ENCODE results near the gene CPNE8.

CPNE8 gene

DNA sequence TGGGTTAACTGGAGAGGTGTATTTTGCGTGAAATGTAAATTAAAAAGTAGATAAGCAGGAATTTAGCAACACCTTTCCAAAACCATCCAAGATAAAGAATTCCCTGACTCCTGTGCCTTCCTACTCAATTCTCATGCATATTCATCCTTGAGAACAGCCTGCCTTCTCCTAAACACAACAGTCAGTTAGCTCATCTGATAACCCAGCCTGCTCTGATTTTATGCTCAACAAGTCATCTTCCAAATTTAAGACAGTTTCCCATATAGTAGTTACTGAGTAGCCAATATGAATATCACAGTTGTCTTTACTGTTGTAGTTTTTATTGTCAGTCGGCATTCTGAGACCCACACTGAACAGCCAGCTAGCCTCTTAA lies 27.1 kb downstream of the CPNE8 start:
- H4K20me1 ChIP-seq (ENCODE audit: insufficient read depth, low read length) = no peaks in the 10 kb centered on the region
- no peaks in the 10 kb centered on the region for H3K9me3 ChIP-seq (ENCODE audit: insufficient read depth, low read length, severe bottlenecking)
- no peak overlapping the region for H3K4me3 ChIP-seq (ENCODE audit: low read depth in 1 of 2, low read length in 2 of 2)
- H3K4me2 ChIP-seq (ENCODE audit: insufficient read depth, low read length) = no peak overlapping the region
- no peaks in the 10 kb centered on the region for H3K27me3 ChIP-seq (ENCODE audit: insufficient read depth, low read length, poor library complexity)
- H3K9ac ChIP-seq (ENCODE audit: low read depth, low read length) = no peak overlapping the region
- no peaks in the 10 kb centered on the region for H3K79me2 ChIP-seq (ENCODE audit: insufficient read depth, low read length)
- no peak overlapping the region for H3K27ac ChIP-seq (ENCODE audit: low read length)
- H3K4me1 ChIP-seq (ENCODE audit: insufficient read depth, low read length) = no peaks in the 10 kb centered on the region
- H3K36me3 ChIP-seq (ENCODE audit: insufficient read depth, low read length) = no peaks in the 10 kb centered on the region
- ATAC-seq (ENCODE audit: insufficient read depth, low read depth) (no peak), DNase-seq (no peak)
- H2AFZ ChIP-seq (ENCODE audit: low read depth, low read length) = no peak overlapping the region
- no peak for TF ChIP-seq CTCF (IDR thresholded peaks at IDR 0.05; ENCODE audit: borderline replicate concordance, extremely low read depth, low read length, poor library complexity, severe bottlenecking)
- TF ChIP-seq EZH2 (IDR thresholded peaks at IDR 0.05; ENCODE audit: borderline replicate concordance, low read depth, low read length, severe bottlenecking) = no peak

DNA sequence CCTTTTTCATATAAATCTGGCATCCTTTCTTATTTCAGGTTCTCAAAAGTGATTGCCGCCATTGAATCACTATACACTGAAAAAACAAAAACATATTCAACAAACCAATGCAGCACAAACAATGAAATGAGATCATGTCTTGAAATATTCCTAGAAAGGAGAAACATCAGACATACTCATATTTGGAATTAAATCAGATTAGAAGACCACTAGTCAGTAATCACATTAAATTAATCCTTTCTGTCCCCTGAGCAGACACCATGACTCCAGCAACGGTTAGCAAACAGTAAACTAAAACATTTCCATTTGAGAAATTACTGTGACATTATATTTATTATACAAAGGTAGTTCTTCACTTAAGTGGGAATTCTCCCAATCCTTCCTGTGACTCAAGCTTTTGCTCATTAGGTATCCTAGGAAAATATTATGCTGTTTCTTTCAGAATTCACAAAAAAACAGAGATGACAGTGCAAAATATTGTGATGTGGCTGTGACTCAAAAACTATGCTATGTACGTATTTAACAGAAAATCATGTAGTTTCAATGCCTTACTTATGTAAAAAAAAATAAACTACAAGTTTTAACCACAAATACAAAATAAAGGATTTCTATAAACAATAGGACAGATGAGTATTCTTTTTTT lies 29.7 kb downstream of the CPNE8 start:
- Histone ChIP-seq H3K4me1 (ENCODE audit: insufficient read depth, low read length) (no peaks in the 10 kb centered on the region), H3K9me3 (ENCODE audit: insufficient read depth, low read length, severe bottlenecking) (no peaks in the 10 kb centered on the region), H3K27ac (ENCODE audit: low read length) (no peak overlapping the region), H3K36me3 (ENCODE audit: insufficient read depth, low read length) (no peaks in the 10 kb centered on the region), H3K79me2 (ENCODE audit: insufficient read depth, low read length) (no peaks in the 10 kb centered on the region), H3K4me3 (ENCODE audit: low read depth in 1 of 2, low read length in 2 of 2) (no peak overlapping the region), H3K9ac (ENCODE audit: low read depth, low read length) (no peak overlapping the region), H3K27me3 (ENCODE audit: insufficient read depth, low read length, poor library complexity) (no peaks in the 10 kb centered on the region), H2AFZ (ENCODE audit: low read depth, low read length) (no peak overlapping the region), H3K4me2 (ENCODE audit: insufficient read depth, low read length) (no peak overlapping the region), H4K20me1 (ENCODE audit: insufficient read depth, low read length) (no peaks in the 10 kb centered on the region)
- DNase-seq = no peak
- no peak for ATAC-seq (ENCODE audit: insufficient read depth, low read depth)
- TF ChIP-seq EZH2 (IDR thresholded peaks at IDR 0.05; ENCODE audit: borderline replicate concordance, low read depth, low read length, severe bottlenecking) (no peak), CTCF (IDR thresholded peaks at IDR 0.05; ENCODE audit: borderline replicate concordance, extremely low read depth, low read length, poor library complexity, severe bottlenecking) (no peak)

DNA sequence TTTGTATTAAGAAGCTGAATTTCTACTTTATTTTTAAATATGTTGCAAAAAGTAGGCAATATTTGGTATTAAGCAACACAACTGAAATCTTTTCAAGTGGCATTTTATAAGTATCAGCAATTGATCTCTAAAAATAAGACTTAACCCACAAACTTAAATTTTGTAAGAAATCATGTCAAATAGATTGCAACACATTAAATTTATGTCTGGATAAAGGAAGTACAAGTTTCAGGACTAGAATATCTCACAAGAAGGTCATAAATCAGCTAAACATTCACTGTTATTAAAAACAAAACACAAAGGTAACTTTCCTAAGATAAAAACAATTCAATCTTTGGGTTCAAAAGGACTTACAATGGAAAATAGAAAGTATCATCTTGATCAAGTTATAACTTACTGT lies 32.8 kb downstream of the CPNE8 start:
- no peaks in the 10 kb centered on the region for H3K4me1 ChIP-seq (ENCODE audit: insufficient read depth, low read length)
- no peak overlapping the region for H3K4me2 ChIP-seq (ENCODE audit: insufficient read depth, low read length)
- DNase-seq (no peak), ATAC-seq (ENCODE audit: insufficient read depth, low read depth) (no peak)
- TF ChIP-seq CTCF (IDR thresholded peaks at IDR 0.05; ENCODE audit: borderline replicate concordance, extremely low read depth, low read length, poor library complexity, severe bottlenecking) = no peak
- TF ChIP-seq EZH2 (IDR thresholded peaks at IDR 0.05; ENCODE audit: borderline replicate concordance, low read depth, low read length, severe bottlenecking) = no peak
- H3K27ac ChIP-seq (ENCODE audit: low read length) = no peak overlapping the region
- no peak overlapping the region for H2AFZ ChIP-seq (ENCODE audit: low read depth, low read length)
- no peaks in the 10 kb centered on the region for H4K20me1 ChIP-seq (ENCODE audit: insufficient read depth, low read length)
- no peaks in the 10 kb centered on the region for H3K27me3 ChIP-seq (ENCODE audit: insufficient read depth, low read length, poor library complexity)
- H3K4me3 ChIP-seq (ENCODE audit: low read depth in 1 of 2, low read length in 2 of 2) = no peak overlapping the region
- no peaks in the 10 kb centered on the region for H3K79me2 ChIP-seq (ENCODE audit: insufficient read depth, low read length)
- H3K9me3 ChIP-seq (ENCODE audit: insufficient read depth, low read length, severe bottlenecking) = no peaks in the 10 kb centered on the region
- H3K36me3 ChIP-seq (ENCODE audit: insufficient read depth, low read length) = no peaks in the 10 kb centered on the region
- no peak overlapping the region for H3K9ac ChIP-seq (ENCODE audit: low read depth, low read length)

- Histone ChIP-seq H3K36me3 (ENCODE audit: insufficient read depth, low read length) (no peaks in the 10 kb centered on the region), H2AFZ (ENCODE audit: low read depth, low read length) (no peak overlapping the region), H3K79me2 (ENCODE audit: insufficient read depth, low read length) (no peaks in the 10 kb centered on the region), H4K20me1 (ENCODE audit: insufficient read depth, low read length) (no peaks in the 10 kb centered on the region), H3K4me1 (ENCODE audit: insufficient read depth, low read length) (no peaks in the 10 kb centered on the region), H3K27ac (ENCODE audit: low read length) (no peak overlapping the region), H3K4me2 (ENCODE audit: insufficient read depth, low read length) (no peak overlapping the region), H3K9ac (ENCODE audit: low read depth, low read length) (no peak overlapping the region), H3K9me3 (ENCODE audit: insufficient read depth, low read length, severe bottlenecking) (no peaks in the 10 kb centered on the region), H3K27me3 (ENCODE audit: insufficient read depth, low read length, poor library complexity) (no peaks in the 10 kb centered on the region), H3K4me3 (ENCODE audit: low read depth in 1 of 2, low read length in 2 of 2) (no peak overlapping the region)
- TF ChIP-seq EZH2 (IDR thresholded peaks at IDR 0.05; ENCODE audit: borderline replicate concordance, low read depth, low read length, severe bottlenecking) (no peak), CTCF (IDR thresholded peaks at IDR 0.05; ENCODE audit: borderline replicate concordance, extremely low read depth, low read length, poor library complexity, severe bottlenecking) (no peak)
- DNase-seq = no peak
- no peak for ATAC-seq (ENCODE audit: insufficient read depth, low read depth)
These were observed 33.2 kb downstream of the CPNE8 start for GRCh38 chr12:38872156-38872555.

All from DND-41 (cell line).